ENCODE results near the gene IBTK.
"Not testable (repeated sequence)": the region's sequence is repeated elsewhere in the genome, so short reads cannot be mapped to it uniquely, and the experiment has no call there.

IBTK gene

DNA sequence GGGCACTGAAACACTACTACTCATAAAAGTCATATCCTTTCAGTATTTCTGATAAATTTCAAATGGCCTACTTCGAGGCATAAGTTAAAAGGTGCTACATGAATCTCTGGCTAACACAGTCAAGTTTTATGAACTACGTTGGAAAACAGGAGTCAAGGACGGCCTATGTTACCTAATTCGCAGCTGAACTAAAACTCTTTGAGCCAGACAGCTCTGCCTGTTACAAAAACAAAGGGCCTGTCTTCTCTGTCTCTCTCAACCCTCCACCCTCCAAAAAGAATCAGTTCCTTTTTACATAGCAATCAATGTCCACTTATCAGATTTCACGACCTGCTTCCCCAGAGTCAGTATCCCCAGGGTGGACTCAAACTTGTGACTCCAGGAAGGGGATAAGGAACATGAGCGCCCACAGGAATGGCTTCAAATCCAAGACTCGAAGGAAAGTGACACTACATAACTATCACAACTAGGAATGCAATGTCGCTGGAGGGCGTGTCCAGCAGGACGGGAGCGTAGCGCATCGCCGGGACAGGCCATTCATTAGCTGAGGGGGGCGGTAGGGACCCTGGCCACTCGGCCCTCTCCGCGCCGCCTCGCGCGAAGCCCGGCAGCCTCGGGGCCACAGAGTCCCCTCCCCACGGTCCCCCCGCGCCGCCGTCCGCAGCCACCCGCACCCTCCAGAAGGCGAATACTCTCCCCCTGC, 591 bp downstream of the IBTK start:
- DNase-seq, result peak; percentile 62

DNA sequence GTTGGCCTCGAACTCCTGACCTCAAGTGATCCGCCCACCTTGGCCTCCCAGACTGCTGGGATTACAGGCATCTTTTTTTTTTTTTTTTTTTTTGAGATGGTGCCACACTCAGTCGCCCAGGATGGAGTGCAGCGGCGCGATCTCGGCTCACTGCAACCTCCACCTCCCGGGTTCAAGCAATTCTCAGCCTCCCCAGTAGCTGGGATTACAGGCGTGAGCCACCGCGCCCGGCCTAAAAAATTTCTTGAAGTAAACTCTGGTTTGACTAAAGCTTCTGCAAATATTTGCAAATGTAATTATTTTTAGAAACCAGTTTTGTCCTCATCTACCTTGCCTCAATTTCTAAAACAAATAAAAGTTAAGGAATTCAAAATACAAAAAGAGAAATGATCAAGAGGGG, 1.2 kb downstream of the IBTK start:
- DNase-seq, result no peak

DNA sequence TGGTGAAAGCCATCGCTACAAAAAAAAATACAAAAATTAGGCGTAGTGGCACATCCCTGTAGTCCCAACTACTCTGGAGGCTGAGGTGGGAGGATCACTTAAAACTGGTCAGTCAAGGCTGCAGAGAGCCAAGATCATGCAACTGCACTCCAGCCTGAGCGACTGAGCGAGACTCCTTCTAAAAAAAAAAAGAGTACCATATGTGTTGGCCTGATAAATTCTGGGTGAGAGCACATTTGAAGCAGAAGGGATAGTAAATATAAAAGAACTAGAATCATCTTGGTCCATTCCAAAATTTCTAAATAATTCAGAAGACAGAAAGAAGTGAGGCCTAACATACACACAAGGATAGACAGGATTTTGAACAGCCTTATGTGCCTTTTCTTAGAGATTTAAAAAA, 2.2 kb downstream of the IBTK start:
- DNase-seq, result no peak

DNA sequence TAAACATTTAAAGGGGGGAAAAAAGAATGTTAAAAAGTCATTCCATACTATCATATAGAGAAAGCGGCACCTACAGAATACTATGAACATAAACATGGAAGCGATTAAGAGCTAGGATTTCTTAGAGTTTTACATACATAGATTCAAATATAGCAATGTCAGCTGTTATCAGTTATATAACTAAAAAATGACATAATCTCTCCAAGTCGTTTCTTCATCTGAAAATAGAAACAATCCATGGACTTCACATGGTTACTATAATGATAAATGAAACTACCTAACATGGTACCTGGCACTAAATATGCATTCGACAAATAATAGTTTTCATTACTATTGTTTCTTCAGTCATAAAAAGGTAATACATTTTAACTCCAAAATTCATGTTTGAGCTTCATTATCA, 3.7 kb downstream of the IBTK start:
- DNase-seq, result no peak

DNA sequence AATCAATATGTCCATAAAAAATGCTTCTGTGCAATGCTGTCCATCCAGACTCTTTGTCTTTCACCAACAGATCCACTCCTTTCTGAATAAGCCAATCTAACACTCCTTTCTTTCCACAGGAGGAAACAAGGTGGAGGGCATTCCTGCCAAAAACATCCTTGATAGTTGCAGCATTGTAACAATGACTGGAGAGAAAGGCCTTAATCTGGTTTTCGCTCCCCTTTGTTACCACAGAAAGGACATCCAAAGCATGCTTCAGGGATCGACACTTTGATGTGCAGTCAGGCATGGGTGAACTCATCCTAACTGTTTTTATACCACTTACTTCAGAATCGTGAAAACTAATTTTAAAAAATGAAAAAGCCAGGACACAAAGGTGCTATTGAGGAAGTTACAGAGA, 7.4 kb downstream of the IBTK start:
- DNase-seq, result no peak

DNA sequence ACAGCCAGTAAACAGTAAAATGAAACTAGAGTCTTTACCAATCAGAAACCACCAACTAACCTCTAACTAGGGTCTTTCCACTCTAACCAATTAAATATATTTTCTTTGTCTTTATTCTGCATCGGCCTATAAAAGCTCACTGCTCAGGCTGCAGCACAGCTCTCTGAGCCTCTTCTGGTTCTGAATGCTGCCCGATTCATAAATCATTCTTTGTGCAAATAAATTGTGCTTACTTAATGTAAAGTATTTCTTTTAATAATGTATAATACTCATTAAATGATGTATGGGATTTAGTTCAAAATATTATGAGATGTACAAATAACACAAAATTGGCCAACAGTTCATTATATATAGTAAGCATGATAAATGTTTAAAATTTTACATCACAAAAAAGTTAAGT, 7.9 kb downstream of the IBTK start:
- DNase-seq, result no peak

DNA sequence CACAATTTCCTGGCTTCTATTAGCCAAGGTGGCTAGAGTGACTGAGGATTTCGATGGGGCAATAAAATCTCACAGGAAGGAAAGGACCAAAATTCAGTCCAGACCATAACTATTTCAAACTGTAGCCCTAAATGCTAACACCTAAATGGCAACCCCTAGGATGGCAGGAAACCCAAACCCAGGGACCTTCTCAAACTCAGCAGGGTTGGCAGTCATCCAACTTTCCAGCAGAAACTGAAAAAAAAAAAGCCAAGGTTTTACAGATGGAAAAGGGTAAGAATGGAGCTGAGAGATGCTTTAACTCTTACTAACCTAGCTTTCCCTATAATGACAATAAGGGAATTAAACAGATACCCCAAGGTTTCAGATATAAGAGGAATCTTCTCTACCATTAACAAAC, 10.5 kb downstream of the IBTK start:
- DNase-seq, result no peak

DNA sequence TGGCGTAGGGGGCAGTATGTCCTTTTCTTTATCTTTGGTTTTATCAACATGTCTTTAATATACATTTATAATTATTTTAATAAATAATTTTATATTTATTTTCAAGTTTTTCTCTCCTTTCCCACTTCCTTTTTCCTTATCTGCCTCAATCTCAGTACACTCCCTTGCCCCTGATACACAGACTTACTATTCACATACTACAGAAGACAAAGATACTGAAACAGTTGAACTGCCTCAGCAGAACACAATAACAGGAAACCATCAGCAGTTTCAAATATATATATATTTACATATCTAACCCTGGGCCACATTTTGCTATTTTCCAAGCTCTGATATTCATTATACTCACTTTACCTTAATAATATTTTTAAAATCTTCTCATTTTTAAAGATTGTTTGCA, 19.8 kb downstream of the IBTK start:
- DNase-seq, result no peak

DNA sequence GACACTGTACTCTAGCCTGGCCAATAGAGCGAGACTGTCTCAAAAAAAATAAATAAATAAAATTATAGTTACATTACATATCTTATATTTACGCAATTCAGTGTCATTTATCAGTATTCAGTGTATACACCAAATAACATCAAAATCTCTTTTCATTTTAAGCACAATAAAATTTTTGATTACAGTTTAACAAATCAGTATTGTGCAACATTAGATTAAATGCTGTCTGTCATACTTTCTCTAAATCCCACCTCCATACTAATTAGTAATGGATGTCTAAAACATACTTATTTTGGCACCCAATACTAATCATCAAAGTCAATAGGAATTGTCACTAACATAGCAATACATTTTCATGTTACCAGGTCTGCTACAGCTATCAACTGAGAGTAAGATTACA, 27.4 kb downstream of the IBTK start:
- DNase-seq, result no peak

DNA sequence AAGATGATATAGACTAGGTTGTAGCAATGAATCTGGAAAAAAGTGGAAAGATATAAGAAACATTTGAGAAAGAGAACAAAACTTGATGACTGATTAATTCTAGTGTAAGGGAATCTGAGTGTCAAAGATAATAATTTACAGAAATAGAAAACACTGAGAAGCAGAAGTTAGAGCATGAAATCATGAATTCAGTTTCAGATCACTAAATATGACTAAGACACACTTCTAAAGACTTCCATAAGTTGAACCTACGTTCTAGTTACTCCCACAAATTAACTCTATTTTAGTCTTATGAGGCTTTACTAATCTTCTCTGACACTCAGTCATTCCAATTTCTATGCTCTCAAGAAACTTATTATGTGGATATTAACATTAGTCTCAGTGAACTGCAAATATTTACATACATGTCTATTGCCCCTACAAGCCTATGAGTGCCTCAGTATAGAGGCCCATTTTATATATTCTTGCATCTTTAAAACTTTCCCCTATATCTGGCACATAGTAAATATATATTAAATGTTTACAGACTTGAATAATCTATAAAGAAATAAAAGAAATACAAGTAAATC, 30.4 kb downstream of the IBTK start:
- no peak for DNase-seq

DNA sequence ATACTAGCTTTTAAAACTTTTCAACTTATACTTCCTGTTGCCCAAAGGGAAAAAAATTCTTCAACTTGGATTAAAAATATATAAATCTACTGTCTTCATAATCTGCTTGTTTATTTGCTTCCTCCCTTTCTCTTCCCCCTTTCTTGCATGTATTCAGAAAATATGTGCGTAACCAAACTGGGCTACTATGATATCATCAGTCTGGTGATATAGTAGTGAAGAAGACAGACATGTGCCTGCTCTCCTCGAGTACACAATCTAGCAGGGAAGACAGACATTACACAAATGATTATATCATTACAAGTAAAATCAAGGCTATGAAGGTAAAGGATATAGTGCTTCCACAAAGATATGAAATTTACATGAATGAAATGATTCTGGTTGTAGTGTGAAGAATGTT, 31.0 kb downstream of the IBTK start:
- no peak for DNase-seq

DNA sequence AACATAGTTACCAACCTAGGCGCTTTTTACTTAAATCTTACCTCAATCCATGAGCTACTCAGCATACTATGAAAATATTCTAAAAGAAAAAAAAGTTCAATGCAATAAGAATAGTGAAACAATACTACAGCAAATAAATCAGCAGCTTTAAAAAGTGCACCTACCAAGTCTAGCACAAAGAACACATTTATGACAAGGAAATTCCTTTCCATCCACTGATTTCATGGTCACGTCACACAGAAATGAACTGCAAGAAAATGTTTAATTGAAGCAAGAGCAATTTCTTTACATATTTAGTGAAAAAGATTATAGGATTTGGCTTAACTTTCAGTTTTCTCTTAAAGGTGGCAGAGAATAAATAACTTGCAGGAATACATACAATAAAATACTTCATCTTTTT, 36.2 kb downstream of the IBTK start:
- DNase-seq, result no peak

DNA sequence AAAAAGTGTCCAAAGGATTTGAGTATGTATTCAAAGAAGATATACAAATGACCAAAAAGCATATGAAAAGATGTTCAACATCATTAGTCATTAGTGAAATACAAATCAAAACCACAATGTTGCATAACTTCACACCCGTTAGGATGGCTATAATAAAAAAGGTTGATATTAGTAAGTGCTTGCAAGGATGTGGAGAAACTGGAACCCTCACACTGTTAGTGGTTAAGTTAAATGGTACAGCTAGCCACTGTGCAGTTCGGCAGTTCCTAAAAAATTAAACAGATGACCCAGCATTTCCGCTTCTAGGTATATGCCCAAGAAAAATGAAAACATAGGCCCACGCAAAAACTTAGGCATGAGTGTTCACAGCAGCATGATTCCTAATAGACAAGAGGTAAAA, 38.6 kb downstream of the IBTK start:
- no peak for DNase-seq

DNA sequence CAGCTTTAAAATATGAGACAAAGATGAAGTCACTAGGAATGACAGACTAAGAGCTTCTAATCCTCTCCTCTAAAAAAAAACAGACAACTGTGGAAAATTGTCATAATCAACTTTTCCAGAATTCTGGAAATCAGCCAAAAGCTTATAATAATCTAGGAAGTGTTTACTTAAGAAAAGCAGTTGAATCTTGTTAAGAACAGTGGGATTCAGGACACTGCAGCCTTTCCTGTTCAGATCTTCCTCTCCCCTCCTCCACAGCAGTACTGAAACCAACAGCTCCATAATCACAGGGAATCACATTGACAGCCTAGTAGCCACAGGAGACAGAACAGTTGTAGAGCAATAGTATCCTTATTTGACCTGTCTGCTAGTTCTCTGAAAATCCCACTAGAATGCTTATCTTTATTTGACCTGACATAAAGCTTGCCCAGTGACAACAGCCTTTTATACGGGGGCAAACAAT, 41.6 kb downstream of the IBTK start:
- no peak for DNase-seq

DNA sequence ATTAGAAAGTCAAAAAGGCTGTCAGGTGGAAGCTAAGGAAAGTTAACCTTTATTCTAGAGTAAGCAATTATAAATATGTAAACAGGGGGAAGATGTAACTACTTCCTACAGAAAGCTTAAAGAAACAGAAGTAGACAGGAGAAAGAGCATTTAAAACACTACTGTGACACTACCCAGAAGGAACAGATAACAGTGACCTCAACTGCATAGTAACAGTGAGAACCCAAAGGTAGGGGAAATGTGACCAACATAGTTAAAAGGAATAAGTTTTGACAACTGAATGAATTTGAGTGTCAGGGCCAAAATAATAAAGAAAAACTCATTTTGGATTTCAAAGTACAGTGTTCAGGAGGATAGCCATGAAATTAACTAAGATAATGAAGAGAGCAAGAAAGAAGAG, 43.5 kb downstream of the IBTK start:
- DNase-seq, result no peak

DNA sequence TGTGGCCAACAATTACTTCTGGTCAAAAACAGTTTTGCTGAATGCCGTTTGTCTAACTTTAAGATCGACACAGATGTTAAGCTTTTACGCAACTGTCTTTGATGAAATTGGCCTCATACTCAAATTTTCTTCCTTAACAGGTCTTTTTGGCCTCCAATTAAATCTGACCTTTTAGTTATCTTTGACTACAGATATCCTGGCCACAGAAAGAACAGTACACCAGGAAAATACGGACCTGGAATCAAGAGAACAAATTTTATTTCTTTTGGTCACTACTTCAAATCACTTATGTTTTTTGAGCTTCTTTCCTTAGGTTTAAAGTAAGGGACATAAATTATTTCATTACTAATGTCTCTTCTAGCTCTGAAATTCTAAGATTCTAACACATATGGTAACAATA, 49.8 kb downstream of the IBTK start:
- DNase-seq, result no peak

DNA sequence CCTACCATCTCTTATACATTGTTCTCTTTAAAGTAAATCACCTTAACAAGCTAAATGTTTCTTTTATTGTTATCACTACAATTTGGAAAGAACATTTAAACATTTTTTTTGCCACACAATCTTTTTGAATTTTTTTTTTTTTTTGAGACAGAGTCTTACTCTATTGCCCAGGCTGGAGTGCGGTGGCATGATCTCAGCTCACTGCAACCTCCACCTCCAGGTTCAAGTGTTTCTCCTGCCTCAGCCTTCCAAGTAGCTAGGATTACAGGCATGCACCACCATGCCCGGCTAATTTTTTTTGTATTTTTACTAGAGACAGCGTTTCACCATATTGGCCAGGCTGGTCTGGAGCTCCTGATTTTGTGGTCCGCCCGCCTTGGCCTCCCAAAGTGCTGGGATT, 50.3 kb downstream of the IBTK start:
- DNase-seq, result not testable (repeated sequence)

DNA sequence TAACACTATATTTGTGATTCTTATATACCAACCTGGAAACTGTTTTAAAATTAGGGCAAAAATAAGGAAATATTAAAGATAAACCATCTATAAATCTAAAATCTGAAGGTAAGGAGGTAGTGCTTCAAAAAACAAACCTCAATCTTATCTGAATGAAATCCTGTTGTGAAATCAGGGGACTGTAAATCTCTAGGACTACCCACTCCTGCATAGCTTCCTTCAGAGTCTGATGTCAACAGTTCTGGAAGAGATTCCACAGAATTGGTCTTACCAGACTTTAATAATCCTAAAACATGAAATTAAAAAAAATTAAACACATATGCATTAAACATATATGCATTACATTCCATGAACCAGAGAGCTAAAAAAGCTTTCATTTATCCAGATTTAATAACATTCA, 51.4 kb downstream of the IBTK start:
- DNase-seq, result no peak

DNA sequence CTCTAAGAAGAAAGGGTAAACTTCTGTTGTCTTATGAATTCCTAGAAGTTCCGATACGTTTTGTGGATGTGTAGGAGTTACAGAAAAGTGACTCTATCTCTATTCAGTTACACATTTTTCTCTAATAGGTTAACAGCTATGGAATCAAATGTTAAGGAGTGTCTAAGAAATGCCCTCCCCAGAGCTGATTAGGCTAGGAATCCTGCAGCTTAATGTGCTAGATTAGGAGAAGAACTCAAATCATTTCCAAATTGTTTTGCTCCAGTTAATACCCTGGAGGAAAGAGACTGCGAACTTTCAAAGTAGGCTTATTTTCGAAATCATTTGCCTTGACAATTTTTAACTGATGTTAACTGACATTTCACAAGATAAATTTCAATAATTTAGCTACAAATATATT, 51.9 kb downstream of the IBTK start:
- no peak for DNase-seq

DNA sequence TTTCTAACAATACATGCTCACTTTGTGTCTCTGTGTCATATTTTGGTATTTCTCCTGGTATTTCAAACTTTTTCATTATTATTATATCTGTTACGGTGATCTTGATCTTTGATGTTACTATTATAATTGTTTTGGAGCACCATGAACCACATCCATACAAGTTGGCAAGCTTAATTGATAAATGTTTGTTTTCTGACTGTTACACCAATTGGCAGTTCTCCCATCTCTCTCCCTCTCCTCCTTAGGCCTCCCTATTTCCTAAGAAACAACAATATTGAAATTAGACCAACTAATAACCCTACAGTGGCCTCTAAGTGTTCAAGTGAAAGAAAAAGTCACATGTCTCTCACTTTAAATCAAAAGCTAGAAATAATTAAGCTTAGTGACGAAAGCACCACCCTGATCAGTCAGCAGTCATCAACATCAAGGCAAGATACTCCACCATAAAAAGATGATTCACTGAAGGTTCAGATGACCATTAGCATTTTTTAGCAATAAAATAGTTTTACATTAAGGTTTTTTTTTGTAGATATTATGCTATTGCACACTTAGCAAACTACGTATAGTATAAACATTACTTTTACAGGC, 61.5 kb downstream of the IBTK start:
- DNase-seq, result no peak

DNA sequence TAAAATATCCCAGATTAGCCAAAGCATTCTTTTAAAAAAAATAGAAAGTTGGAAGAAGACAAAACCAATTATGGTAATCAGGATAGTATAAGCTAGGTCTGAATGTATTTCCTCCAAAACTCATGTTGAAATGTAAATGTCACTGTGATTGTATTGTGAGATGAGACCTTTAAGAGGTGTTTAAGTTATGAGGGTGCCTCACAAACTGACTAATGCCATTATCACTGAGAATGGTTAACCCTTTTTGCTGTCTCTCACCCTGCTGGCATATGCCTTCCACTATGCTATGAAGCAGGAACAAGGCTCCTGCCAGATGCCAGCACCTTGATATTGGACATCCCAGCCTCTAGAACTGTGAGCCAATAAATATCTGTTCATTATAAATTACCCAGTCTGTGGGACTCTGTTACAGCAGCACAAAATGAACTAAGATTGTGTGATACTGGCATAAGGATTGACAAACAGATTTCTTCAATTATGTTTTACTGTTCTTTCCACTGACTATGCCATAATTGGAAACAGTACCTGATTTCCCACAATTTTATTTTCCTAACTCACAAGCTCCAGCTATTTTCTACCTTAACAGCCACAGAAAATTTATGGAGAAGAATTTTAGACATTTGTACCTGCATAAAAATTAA, 63.8 kb downstream of the IBTK start:
- DNase-seq, result no peak

DNA sequence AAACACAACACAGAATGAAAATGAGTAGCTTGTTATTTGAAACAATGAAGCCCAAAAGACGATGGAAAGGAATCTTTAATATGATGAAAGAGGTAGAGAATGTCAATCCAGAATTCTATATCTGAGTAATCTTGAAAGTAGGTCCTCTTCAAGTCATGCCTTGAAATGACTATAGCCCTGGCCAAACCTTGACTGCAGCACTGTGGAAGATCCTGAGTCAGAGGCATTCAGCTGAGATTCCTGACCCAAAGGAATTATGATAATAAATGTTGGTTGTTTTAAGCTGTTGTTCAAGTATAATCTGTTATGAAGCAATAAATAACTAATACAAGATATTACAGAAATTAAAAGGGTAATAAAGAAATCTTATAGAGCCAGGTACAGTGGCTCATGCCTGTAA, 64.8 kb downstream of the IBTK start:
- no peak for DNase-seq

DNA sequence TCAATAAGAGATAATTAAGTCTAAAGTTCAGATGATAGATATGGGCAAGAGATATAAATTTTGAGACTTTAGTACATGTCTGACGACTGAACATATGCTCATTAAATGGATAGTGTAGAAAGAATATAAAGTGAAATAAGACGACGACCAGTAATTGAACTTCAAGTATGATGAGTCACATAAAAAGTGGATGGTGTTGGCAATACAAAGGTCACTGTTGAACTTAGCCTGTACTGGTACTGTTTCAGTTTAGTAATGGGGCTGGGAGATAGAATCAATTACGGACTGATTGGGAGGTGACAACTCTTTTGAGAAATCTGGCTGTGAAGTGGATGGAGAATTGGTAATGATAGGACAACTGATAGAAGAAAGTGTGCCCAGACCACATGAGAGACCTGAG, 68.1 kb downstream of the IBTK start:
- DNase-seq, result no peak

DNA sequence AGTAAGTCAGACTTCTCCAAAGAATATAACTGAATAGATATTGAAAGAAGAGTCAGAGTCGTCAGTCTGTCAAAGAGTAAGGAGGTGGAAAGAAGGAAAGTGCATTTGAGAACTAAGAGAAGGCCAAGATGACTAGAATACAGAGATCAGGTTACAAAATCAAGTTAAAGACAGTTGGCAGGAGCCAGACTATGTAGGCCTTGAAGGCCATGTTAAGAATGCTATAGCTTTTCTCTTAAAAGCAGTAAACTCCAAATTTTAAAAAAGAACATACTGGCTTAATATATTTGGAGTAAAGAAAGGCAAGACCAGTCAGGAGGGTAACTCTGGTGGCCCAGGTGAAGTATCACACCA, 68.8 kb downstream of the IBTK start:
- no peak for DNase-seq

Data from midbrain (tissue), 1 donor.